ENCODE results near the gene ZNF689. TPM values are rescaled to one million over a fixed set of nuclear protein-coding genes. Genes with fewer than 3 reads are reported as not detected.

ZNF689 gene
- total RNA-seq, 1 donor from 2014 or later = 13.8 TPM

DNA sequence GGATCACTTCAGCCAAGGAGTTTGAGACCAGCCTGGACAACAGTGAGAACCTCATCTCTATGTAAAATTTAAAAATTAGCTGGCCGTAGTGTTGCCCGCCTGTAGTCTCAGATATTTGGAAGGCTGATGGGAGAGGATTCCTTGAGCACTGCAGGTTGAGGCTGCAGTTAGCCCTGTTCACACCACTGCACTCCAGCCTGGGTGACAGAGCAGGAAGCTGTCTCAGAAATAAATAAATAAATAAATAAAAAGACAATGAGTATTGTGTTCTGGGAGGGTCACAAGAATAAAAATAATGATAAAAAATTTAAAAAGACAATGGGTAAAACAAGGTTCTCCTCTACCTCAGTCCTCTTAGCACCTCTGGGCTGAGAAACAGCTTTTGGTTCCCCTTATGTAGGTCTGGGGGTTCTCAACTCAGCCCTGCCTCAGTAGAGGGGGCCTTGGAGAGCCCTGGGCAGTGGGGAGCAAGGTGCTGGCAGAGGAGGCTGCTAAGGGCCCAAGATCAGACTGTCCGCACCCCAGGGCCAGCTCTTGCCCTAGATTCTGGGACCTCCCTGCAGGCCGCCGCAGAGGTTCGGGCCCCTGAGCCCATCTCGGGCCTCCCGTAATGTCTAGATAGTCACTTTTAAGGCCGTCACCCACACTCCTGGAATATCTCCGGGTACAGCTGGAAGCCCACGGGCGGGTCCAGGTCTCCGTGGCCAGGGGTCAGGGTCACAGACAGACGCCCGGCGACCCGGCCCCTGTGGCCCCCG lies 55.5 kb downstream of the ZNF689 start:
- no peak for DNase-seq (ENCODE audit: low read depth)
- Histone ChIP-seq H3K36me3 (ENCODE audit: control insufficient read depth, insufficient read depth, low read length) (peaks cover 1% of the 10 kb centered on the region), H3K27me3 (ENCODE audit: control insufficient read depth, insufficient read depth, low read length) (no peaks in the 10 kb centered on the region), H3K4me3 (ENCODE audit: low read depth, low read length) (no peak overlapping the region)
- TF ChIP-seq CTCF (IDR thresholded peaks at IDR 0.05; ENCODE audit: insufficient read depth, low read length, poor library complexity, severe bottlenecking) = no peak

DNA sequence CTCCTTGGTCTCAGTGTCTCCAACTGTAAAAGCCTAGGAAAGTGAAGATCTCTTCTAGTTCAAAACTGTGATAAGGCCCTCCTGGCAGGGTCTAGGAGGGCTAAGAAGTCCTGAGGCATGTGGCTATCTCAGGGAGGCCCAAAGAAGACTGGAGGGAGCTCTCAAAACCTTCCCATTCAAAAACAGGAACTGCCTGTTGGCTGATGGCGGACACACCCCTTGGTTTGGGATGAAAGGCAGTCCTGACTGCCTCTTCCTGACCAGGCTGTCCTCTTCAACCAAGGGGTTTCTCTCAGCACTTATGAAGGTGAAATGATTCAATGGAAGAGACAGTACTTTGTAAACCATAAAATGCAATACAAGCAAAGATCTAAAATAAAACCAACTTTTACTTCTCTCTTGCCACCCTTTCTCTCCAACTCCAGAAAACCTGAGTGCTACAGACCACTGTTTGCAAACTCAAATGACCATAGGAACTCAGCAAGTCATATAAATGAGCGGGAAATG lies 56.7 kb downstream of the ZNF689 start:
- no peaks in the 10 kb centered on the region for H3K27me3 ChIP-seq (ENCODE audit: control insufficient read depth, insufficient read depth, low read length)
- peaks cover 1% of the 10 kb centered on the region for H3K36me3 ChIP-seq (ENCODE audit: control insufficient read depth, insufficient read depth, low read length)
- no peak for DNase-seq (ENCODE audit: low read depth)
- no peak for TF ChIP-seq CTCF (IDR thresholded peaks at IDR 0.05; ENCODE audit: insufficient read depth, low read length, poor library complexity, severe bottlenecking)
- H3K4me3 ChIP-seq (ENCODE audit: low read depth, low read length) = no peak overlapping the region

GRCh38 chr16:30552956-30553355 lies 57.2 kb downstream of the ZNF689 start:
- no peak for DNase-seq (ENCODE audit: low read depth)
- Histone ChIP-seq H3K27me3 (ENCODE audit: control insufficient read depth, insufficient read depth, low read length) (no peaks in the 10 kb centered on the region), H3K4me3 (ENCODE audit: low read depth, low read length) (no peak overlapping the region), H3K36me3 (ENCODE audit: control insufficient read depth, insufficient read depth, low read length) (peaks cover 1% of the 10 kb centered on the region)
- no peak for TF ChIP-seq CTCF (IDR thresholded peaks at IDR 0.05; ENCODE audit: insufficient read depth, low read length, poor library complexity, severe bottlenecking)

Other genes starting within 250 kb of the ZNF689 start
- 47.0 and 51.9 TPM in 2 replicates for gene TBC1D10B, start 239.9 kb downstream of the ZNF689 start, total RNA-seq
- not detected in 2 replicates for gene MYL11, start 235.6 kb downstream of the ZNF689 start, total RNA-seq
- gene SEPTIN1, start 227.8 kb downstream of the ZNF689 start, total RNA-seq = 0.38 and 0.62 TPM in 2 replicates
- gene ZNF48, start 215.0 kb downstream of the ZNF689 start, total RNA-seq = 24.4 and 27.4 TPM in 2 replicates
- gene ZNF771, start 202.8 kb downstream of the ZNF689 start, total RNA-seq = 10.3 and 16.7 TPM in 2 replicates
- 42.1 and 50.5 TPM in 2 replicates for gene DCTPP1, start 180.4 kb downstream of the ZNF689 start, total RNA-seq
- 45.2 and 51.3 TPM in 2 replicates for gene SEPHS2, start 164.5 kb downstream of the ZNF689 start, total RNA-seq
- gene ITGAL, start 137.6 kb downstream of the ZNF689 start, total RNA-seq = 0.04 TPM in 1 of 2 replicates, not detected in the other
- 50.9 and 59.5 TPM in 2 replicates for gene ZNF768, start 83.8 kb downstream of the ZNF689 start, total RNA-seq
- gene ZNF747, start 75.5 kb downstream of the ZNF689 start, total RNA-seq = 9.9 and 12.5 TPM in 2 replicates
- 8.5 and 9.2 TPM in 2 replicates for gene ZNF764, start 52.0 kb downstream of the ZNF689 start, total RNA-seq
- gene ZNF688, start 38.7 kb downstream of the ZNF689 start, total RNA-seq = 9.2 and 16.6 TPM in 2 replicates
- 8.8 and 9.7 TPM in 2 replicates for gene ZNF785, start 24.7 kb downstream of the ZNF689 start, total RNA-seq
- gene PRR14, start 40.6 kb upstream of the ZNF689 start, total RNA-seq = 22.6 and 24.3 TPM in 2 replicates
- 47.2 and 51.5 TPM in 2 replicates for gene FBRS, start 48.0 kb upstream of the ZNF689 start, total RNA-seq
- gene SRCAP, start 88.8 kb upstream of the ZNF689 start, total RNA-seq = 15.5 and 18.1 TPM in 2 replicates
- 23.6 and 32.3 TPM in 2 replicates for gene PHKG2, start 138.0 kb upstream of the ZNF689 start, total RNA-seq
- gene CFAP119, start 151.7 kb upstream of the ZNF689 start, total RNA-seq = 1.6 and 5.7 TPM in 2 replicates
- gene RNF40, start 151.9 kb upstream of the ZNF689 start, total RNA-seq = 101 and 130 TPM in 2 replicates
- 22.8 and 23.9 TPM in 2 replicates for gene ZNF629, start 176.8 kb upstream of the ZNF689 start, total RNA-seq